Lung microvascular endothelial cell (primary cell): ENCODE data around the gene KIF4A. TPM values are rescaled to one million over a fixed set of nuclear protein-coding genes. Genes with fewer than 3 reads are reported as not detected.
"Not testable (repeated sequence)": the region's sequence is repeated elsewhere in the genome, so short reads cannot be mapped to it uniquely, and the experiment has no call there.

Source experiments
- DNase-seq, 2 donors: peaks; one replicate each; pipeline versions ENCODE4 v3.0.0 to v3.0.0-alpha.2; 2010; ENCODE audit warnings: low read depth in 2 of 2
- total RNA-seq: library from RNA; depleted of rRNA; stranded (reverse); fragments of >200 nt; gene quantifications from 2 replicates; pipeline ENCODE4 v1.2.1, GENCODE V29; 2014

The KIF4A gene
- total RNA-seq, 1 donor from 2014 or later: 1.8 TPM

- not testable (repeated sequence) for DNase-seq
These were observed 78.8 kb downstream of the KIF4A start for GRCh38 chrX:70368731-70369130.

- DNase-seq: no peak
These were observed 96.3 kb downstream of the KIF4A start for GRCh38 chrX:70386235-70386634.

- DNase-seq: peak; percentile 7 to 32
These were observed 109.0 kb downstream of the KIF4A start for GRCh38 chrX:70398899-70399298.

- not testable (repeated sequence) for DNase-seq
These were observed 110.3 kb downstream of the KIF4A start for GRCh38 chrX:70400181-70400580.

- DNase-seq: no peak
These were observed 112.8 kb downstream of the KIF4A start for GRCh38 chrX:70402721-70403120.

GRCh38 chrX:70405003-70405402 is 115.1 kb downstream of the KIF4A start:
- DNase-seq: no peak

- DNase-seq: no peak
These were observed 121.0 kb downstream of the KIF4A start for GRCh38 chrX:70410921-70411320.

GRCh38 chrX:70411475-70411874 is 121.6 kb downstream of the KIF4A start:
- DNase-seq: no peak

GRCh38 chrX:70421618-70422017 is 131.7 kb downstream of the KIF4A start:
- DNase-seq: no peak

GRCh38 chrX:70422851-70423341 is 133.0 kb downstream of the KIF4A start, which contains the start of gene GDPD2:
GDPD2 (plus strand) TSS chrX:70423314; CDS start chrX:70424985, 1,671 bp downstream.
- peak in 1 of 2 donors; percentile 28 for DNase-seq

- DNase-seq: no peak
These were observed 134.2 kb downstream of the KIF4A start for GRCh38 chrX:70423936-70424675.

GRCh38 chrX:70424801-70425200 is 134.9 kb downstream of the KIF4A start:
- no peak for DNase-seq

GRCh38 chrX:70426286-70427278 is 136.7 kb downstream of the KIF4A start:
- no peak for DNase-seq

- no peak for DNase-seq
These were observed 137.5 kb downstream of the KIF4A start for GRCh38 chrX:70427365-70427764.

GRCh38 chrX:70429759-70430158 is 139.9 kb downstream of the KIF4A start:
- no peak for DNase-seq

- DNase-seq: no peak
These were observed 143.3 kb downstream of the KIF4A start for GRCh38 chrX:70432936-70433847.

GRCh38 chrX:70433848-70434351 is 144.0 kb downstream of the KIF4A start:
- DNase-seq: peak; percentile 60 to 78

GRCh38 chrX:70434352-70434866 is 144.5 kb downstream of the KIF4A start:
- peak; percentile 74 to 85 for DNase-seq

GRCh38 chrX:70434914-70435586 is 145.1 kb downstream of the KIF4A start:
- peak in 1 of 2 donors; percentile 27 for DNase-seq

- DNase-seq: no peak
These were observed 146.4 kb downstream of the KIF4A start for GRCh38 chrX:70436343-70436742.
